ENCODE measurements around the gene FARS2. TPM values are rescaled to one million over a fixed set of nuclear protein-coding genes. Genes with fewer than 3 reads are reported as not detected.

The FARS2 gene
- total and polyA plus RNA-seq, 7 donors: 10.6 to 17.5 (median 14.4) TPM

GRCh38 chr6:5446362-5447075, 185.2 kb downstream of the FARS2 start:
- Histone ChIP-seq H3K4me3 (no peak overlapping the region), H3K27me3 (ENCODE audit: insufficient read depth in 3 of 3, low read length in 2 of 3) (no peaks in the 10 kb centered on the region), H3K4me1 (peaks cover 6% of the 10 kb centered on the region), H3K27ac (no peak overlapping the region), H3K36me3 (ENCODE audit: insufficient read depth in 1 of 2, low read depth in 1 of 2) (no peaks in the 10 kb centered on the region), H3K9me3 (no peaks in the 10 kb centered on the region)
- no peak for TF ChIP-seq CTCF (IDR thresholded peaks at IDR 0.05)
- DNase-seq: no peak
- intact Hi-C loops (cut with DNase I): no loop called here
- ATAC-seq: no peak
- WGBS, 3 donors: 95 to 98% (median 96%) methylated on average over 7 of the region's 7 CpGs

GRCh38 chr6:5447921-5448320, 186.6 kb downstream of the FARS2 start:
- Histone ChIP-seq H3K36me3 (ENCODE audit: insufficient read depth in 1 of 2, low read depth in 1 of 2) (no peaks in the 10 kb centered on the region), H3K4me3 (no peak overlapping the region), H3K9me3 (no peaks in the 10 kb centered on the region), H3K4me1 (peaks cover 6% of the 10 kb centered on the region), H3K27ac (no peak overlapping the region), H3K27me3 (ENCODE audit: insufficient read depth in 3 of 3, low read length in 2 of 3) (no peaks in the 10 kb centered on the region)
- 94 to 96% (median 95%) methylated on average over 6 of the region's 6 CpGs for WGBS, 3 donors
- no peak for DNase-seq
- intact Hi-C loops (cut with DNase I): no loop called here
- TF ChIP-seq CTCF (IDR thresholded peaks at IDR 0.05): no peak
- no peak for ATAC-seq

GRCh38 chr6:5450073-5450472, 188.8 kb downstream of the FARS2 start:
- no peak for TF ChIP-seq CTCF (IDR thresholded peaks at IDR 0.05)
- Histone ChIP-seq H3K9me3 (no peaks in the 10 kb centered on the region), H3K27ac (no peak overlapping the region), H3K27me3 (ENCODE audit: insufficient read depth in 3 of 3, low read length in 2 of 3) (no peaks in the 10 kb centered on the region), H3K36me3 (ENCODE audit: insufficient read depth in 1 of 2, low read depth in 1 of 2) (no peaks in the 10 kb centered on the region), H3K4me1 (no peaks in the 10 kb centered on the region), H3K4me3 (no peak overlapping the region)
- DNase-seq: no peak
- no peak for ATAC-seq
- intact Hi-C loops (cut with DNase I): no loop called here
- WGBS, 3 donors: 92 to 99% (median 99%) methylated on average over 3 of the region's 3 CpGs

- intact Hi-C loops (cut with DNase I): no loop called here
- Histone ChIP-seq H3K4me3 (no peak overlapping the region), H3K27ac (no peak overlapping the region), H3K9me3 (no peaks in the 10 kb centered on the region), H3K27me3 (ENCODE audit: insufficient read depth in 3 of 3, low read length in 2 of 3) (no peaks in the 10 kb centered on the region), H3K4me1 (peaks cover 18% of the 10 kb centered on the region), H3K36me3 (ENCODE audit: insufficient read depth in 1 of 2, low read depth in 1 of 2) (no peaks in the 10 kb centered on the region)
- no peak for ATAC-seq
- no peak for TF ChIP-seq CTCF (IDR thresholded peaks at IDR 0.05)
- WGBS, 3 donors: 82 to 88% (median 85%) methylated on average over 5 of the region's 5 CpGs
- no peak for DNase-seq
Measured at GRCh38 chr6:5453546-5453945, 192.2 kb downstream of the FARS2 start.

GRCh38 chr6:5455142-5455541, 193.8 kb downstream of the FARS2 start:
- DNase-seq (no peak), ATAC-seq (no peak)
- Histone ChIP-seq H3K36me3 (ENCODE audit: insufficient read depth in 1 of 2, low read depth in 1 of 2) (no peaks in the 10 kb centered on the region), H3K4me1 (peaks cover 22% of the 10 kb centered on the region), H3K27me3 (ENCODE audit: insufficient read depth in 3 of 3, low read length in 2 of 3) (no peaks in the 10 kb centered on the region), H3K27ac (no peak overlapping the region), H3K9me3 (no peaks in the 10 kb centered on the region), H3K4me3 (no peak overlapping the region)
- no peak for TF ChIP-seq CTCF (IDR thresholded peaks at IDR 0.05)
- intact Hi-C loops (cut with DNase I): loop anchor here in 1 of 2 donors (5.0 kb wide), 1 partner anchor 177 kb away; no protein-coding TSS in a partner anchor
- 65 to 71% (median 69%) methylated on average over 4 of the region's 4 CpGs for WGBS, 3 donors
